Muscle layer of duodenum (tissue), 2 donors: Measurements from ENCODE around the gene LCA5.
A peak's percentile ranks its signal among the peaks of the same experiment; 100 is the strongest.
"Not testable (repeated sequence)": the region's sequence is repeated elsewhere in the genome, so short reads cannot be mapped to it uniquely, and the experiment has no call there.

Source experiments
- H3K27ac ChIP-seq: one replicate; pipeline ENCODE4 v1.7.0; 2013; ENCODE audit warnings: mild to moderate bottlenecking, low read length
- H3K27me3 ChIP-seq: one replicate; pipeline ENCODE4 v1.7.0; 2013; ENCODE audit warnings: low read depth, mild to moderate bottlenecking, control low read depth, low read length
- H3K36me3 ChIP-seq, 2 donors: one replicate each; pipeline ENCODE4 v1.7.0; 2013; ENCODE audit warnings: low read length in 2 of 2, control low read depth in 1 of 2, mild to moderate bottlenecking in 1 of 2; ENCODE audit not compliant: insufficient read depth in 2 of 2, control insufficient read depth in 1 of 2
- H3K4me1 ChIP-seq, 2 donors: one replicate each; pipeline ENCODE4 v1.7.0; 2013; ENCODE audit warnings: low read length in 2 of 2, mild to moderate bottlenecking in 2 of 2, control low read depth in 1 of 2, moderate library complexity in 1 of 2; ENCODE audit not compliant: insufficient read depth in 2 of 2, control insufficient read depth in 1 of 2
- H3K4me3 ChIP-seq, 2 donors: one replicate each; pipeline ENCODE4 v1.7.0; 2013; ENCODE audit warnings: low read length in 2 of 2, low read depth in 1 of 2, mild to moderate bottlenecking in 1 of 2
- H3K9me3 ChIP-seq, 2 donors: one replicate each; pipeline ENCODE4 v1.7.0; 2013; ENCODE audit warnings: low read length in 2 of 2, control low read depth in 1 of 2, mild to moderate bottlenecking in 1 of 2; ENCODE audit not compliant: control insufficient read depth in 1 of 2
- donor health status: healthy.

LCA5 gene

DNA sequence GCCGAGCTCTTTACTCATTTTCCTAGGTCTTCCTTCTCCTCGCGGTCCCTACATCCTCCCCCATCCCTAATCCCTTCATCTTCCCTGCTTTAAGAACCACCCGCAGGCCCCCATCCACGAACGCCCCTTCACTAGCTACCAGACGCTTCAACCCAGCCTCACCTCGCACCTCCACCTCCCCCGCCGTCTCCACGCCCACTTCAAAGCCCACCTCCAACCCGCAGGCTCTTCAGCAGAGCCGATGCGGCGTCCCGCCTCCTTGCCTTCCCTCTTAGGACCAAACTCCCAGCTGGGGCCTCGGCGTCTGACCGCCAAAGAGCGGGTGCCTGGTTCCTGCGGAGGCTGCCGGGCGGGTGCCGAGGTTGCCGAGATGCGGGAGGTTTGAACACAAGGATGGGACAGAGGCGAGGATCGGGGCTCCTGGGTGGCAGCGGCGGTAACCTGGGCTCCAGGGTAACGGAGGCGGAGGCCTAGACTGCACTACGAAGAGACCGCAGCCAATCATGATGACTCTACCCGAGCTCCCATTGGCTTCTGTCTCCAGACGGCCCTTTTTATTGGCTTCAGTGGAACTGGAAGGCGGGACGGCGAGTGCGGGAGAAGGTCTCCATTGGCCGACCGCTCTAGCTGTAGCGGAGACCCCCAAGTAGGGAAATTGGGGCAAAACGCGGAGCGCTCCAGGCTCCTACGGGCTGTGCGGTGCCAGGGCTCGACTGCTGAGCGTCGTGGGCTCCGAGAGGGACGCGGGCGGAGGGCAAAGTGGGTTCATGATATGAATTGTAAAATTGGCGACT, at the start of gene LCA5:
Gene LCA5 (minus strand): TSS at position 477 of the 794 bp plus-strand sequence. CDS start 18,536 bp downstream, outside the sequence.
- no peaks in the 10 kb centered on the region for H3K27me3 ChIP-seq
- peak within 1 kb of the TSS; percentile 91 to 96 for H3K4me3 ChIP-seq
- H3K9me3 ChIP-seq: no peaks in the 10 kb centered on the region
- H3K36me3 ChIP-seq: peaks cover 0 to 4% of the 10 kb centered on the region in 2 donors
- H3K4me1 ChIP-seq: no peaks in the 10 kb centered on the region
- peak within 1 kb of the TSS; percentile 90 for H3K27ac ChIP-seq

DNA sequence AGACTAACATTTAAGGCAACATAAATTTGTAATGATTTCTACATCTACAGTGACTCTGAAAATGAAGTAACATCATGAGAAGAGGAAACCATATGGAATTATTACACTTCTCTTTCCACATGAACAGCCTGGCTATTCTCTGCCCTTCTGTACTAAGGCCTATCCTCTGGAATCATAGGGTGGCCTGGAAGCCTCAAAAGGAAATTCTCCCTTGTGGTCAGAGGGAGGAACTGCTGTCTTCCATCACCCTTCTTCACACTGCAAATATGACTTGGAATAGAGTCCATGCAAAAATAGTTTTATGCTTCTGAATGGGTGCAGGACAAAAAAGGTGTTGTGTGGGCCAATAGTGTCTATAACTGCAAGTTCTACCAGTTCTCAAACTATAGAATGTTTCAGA, 49.3 kb upstream of the LCA5 start:
- H3K4me1 ChIP-seq: no peaks in the 10 kb centered on the region
- no peaks in the 10 kb centered on the region for H3K27me3 ChIP-seq
- H3K9me3 ChIP-seq: peaks cover 0 to 3% of the 10 kb centered on the region in 2 donors
- H3K36me3 ChIP-seq: no peaks in the 10 kb centered on the region
- no peak overlapping the region for H3K27ac ChIP-seq
- H3K4me3 ChIP-seq: no peak overlapping the region

DNA sequence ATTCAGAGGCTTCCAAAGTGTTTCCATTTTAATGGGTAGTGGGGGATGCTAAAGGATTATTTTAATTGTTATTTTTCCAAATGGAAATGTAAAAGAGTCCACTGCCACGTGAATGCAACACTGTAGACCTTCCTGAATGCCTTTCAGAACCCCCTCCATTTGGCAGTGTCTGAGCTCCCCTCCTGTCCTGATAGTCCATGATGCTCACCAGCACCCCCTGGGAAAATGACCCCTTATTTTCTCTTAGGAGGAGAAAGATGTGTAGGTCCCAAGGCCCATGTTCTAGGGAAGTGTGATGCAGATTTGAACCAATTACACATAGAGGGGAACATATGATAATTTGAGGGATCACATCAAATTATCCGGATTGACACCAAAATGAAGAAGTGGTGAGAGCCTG, 47.1 kb upstream of the LCA5 start:
- Histone ChIP-seq H3K27me3 (no peaks in the 10 kb centered on the region), H3K27ac (no peak overlapping the region), H3K4me3 (no peak overlapping the region)

DNA sequence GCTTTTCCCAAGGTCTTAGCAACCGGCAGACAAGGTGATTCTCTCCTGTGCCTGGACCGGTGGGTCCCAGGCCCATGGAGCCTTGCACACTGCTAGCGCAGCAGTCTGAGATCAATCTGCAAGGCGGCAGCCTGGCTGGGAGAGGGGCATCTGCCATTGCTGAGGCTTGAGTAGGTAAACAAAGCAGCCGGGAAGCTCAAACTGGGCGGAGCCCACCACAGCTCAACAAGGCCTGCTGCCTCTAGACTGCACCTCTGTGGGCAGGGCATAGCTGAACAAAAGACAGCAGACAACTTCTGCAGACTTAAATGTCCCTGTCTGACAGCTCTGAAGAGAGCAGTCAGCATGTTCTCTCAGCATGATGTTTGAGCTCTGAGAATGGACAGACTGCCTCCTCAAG, 40.7 kb upstream of the LCA5 start:
- H3K4me1 ChIP-seq, H3K27ac ChIP-seq: not testable (repeated sequence)

More for the DNA sequence above, 47.1 kb upstream of the LCA5 start:
- Histone ChIP-seq H3K4me1 (no peaks in the 10 kb centered on the region), H3K9me3 (peaks cover 0 to 3% of the 10 kb centered on the region in 2 donors), H3K36me3 (no peaks in the 10 kb centered on the region)

DNA sequence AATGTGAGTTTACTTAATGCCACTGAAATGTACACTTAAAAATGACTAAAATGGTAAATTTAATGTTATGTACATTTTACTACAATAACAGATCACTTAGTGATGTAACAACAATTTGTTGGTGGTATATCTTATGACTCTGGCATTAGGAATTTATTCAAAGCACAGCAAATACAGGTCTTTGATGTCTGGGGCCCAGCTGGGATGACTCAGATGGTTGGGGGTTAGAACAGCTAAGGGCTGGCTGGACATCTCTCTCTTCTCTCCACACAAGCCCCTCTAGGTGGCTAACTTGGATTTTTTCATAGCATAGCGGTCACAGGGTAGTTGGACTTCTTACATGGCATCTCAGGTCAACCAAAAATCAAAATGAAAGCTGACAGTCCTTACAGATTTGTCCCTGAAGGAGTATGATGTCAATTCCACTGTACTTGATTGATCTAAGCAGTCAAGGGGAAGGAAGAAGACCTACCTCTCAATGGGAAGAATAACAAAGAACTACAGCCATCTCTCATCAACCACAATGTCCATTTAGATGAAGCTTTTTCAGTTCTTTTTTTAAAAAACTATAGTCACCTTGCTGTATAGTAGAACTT, 37.5 kb upstream of the LCA5 start:
- H3K27me3 ChIP-seq: no peaks in the 10 kb centered on the region
- H3K4me3 ChIP-seq: no peak overlapping the region

More for the DNA sequence above, 40.7 kb upstream of the LCA5 start:
- not testable (repeated sequence) for H3K9me3 ChIP-seq, H3K27me3 ChIP-seq, H3K36me3 ChIP-seq, H3K4me3 ChIP-seq

DNA sequence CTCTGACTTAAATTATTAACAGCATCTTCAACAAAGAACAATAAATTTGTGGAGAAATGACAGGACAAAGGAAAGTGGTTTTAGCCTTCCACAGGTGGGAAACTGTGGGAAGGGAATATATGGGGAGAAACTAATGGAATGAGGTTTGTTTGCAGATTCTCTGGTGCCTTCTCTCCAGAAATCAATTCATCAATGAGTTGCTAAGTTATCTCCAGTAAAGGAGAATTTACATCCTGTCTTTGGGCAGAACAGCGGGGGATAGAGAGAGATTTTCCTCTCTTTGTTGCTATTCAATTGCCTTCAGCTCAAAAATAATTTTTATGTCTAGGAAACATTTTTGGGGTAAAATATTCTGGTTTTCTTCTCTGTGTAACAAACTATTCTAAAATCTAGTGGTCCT, 36.9 kb upstream of the LCA5 start:
- H3K4me1 ChIP-seq: peaks cover 0 to 3% of the 10 kb centered on the region in 2 donors
- no peaks in the 10 kb centered on the region for H3K36me3 ChIP-seq
- H3K27me3 ChIP-seq: no peaks in the 10 kb centered on the region
- no peaks in the 10 kb centered on the region for H3K9me3 ChIP-seq
- H3K4me3 ChIP-seq: no peak overlapping the region
- no peak overlapping the region for H3K27ac ChIP-seq

More for the DNA sequence above, 37.5 kb upstream of the LCA5 start:
- H3K4me1 ChIP-seq: peaks cover 0 to 3% of the 10 kb centered on the region in 2 donors
- H3K36me3 ChIP-seq: no peaks in the 10 kb centered on the region
- H3K27ac ChIP-seq: no peak overlapping the region
- no peaks in the 10 kb centered on the region for H3K9me3 ChIP-seq

DNA sequence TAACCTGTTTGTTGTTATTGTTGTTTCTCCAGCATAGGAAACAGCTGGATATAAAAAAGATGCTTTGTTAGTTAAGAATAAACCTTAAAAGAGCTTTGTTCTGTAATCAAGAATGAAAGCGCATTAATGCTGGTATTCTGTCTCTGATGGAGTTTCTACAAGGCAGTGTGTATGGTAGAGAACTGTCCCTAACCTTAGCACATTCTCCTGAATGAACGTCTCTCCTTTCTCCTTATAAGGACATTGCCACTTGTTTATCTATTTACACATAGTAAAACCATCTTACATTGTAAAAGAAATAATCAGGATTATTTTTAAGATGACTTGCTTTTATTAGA, 33.8 kb upstream of the LCA5 start:
- Histone ChIP-seq H3K4me3 (peak overlapping the region; percentile 54 to 55), H3K27me3 (no peaks in the 10 kb centered on the region), H3K9me3 (no peaks in the 10 kb centered on the region), H3K4me1 (peaks cover 0 to 3% of the 10 kb centered on the region in 2 donors), H3K27ac (peak overlapping the region; percentile 32), H3K36me3 (no peaks in the 10 kb centered on the region)

DNA sequence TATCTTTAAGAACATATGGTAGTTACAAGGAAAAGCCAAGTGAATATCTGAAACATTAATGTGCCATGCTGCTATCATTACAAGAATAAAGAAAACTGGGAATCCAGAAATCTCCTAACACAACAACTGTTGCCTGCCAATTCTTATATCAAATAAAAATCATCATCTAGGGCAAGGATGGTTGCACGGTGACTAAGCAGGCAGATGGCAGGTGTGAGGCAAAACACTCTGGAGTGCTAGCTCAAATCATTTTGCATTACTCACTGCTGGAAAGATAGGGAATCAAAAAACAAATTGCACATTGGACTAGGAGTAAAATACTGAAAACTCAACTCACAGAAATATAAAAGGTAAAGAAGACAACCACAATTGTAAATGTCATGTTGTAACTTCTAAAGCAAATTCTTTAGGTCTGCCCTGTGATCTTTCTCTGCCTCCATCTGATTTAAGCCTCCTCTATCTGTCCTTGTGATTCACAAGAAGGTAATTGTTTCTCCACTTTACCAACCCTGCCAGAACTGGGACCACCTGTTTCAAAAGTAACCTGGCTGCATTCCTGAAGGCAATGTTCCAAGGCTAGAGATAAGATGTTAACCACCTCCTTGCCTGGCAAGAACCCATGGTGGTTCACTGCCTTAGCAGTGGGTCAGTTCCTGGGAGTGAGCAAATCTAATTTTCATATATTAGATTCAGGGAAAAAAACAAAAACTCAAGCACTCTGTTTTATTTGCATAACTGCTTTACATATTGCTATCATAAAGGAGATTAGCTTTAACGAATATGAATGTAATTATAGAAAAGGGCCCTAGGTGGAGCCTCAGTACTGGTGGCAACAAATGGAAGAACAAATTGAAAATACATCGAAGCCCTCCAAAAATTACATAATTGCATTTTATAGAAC, 33.1 kb upstream of the LCA5 start:
- no peaks in the 10 kb centered on the region for H3K27me3 ChIP-seq
- H3K4me1 ChIP-seq: peaks cover 0 to 3% of the 10 kb centered on the region in 2 donors
- no peaks in the 10 kb centered on the region for H3K9me3 ChIP-seq
- H3K4me3 ChIP-seq: peak overlapping the region; percentile 54 to 55
- H3K36me3 ChIP-seq: no peaks in the 10 kb centered on the region
- peak overlapping the region; percentile 32 for H3K27ac ChIP-seq

DNA sequence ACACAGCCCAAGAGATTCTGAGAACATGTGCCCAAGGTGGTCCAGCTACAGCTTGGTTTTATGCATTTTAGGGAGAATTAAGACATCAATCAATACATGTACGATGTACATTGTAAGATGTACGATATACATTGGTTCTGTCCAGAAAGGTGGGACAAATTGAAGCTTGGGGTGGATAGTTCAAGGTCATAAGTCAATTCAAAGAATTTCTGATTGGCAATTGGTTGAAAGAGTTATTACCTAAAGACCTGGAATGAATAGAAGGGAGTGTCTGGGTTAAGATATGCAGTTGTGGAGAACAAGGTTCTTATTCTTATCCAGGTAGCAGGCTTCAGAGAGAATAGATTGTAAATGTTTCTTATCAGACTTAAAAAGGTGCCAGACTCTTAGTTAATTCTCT, 31.8 kb upstream of the LCA5 start:
- Histone ChIP-seq H3K27ac (peak overlapping the region; percentile 4), H3K9me3 (no peaks in the 10 kb centered on the region)

DNA sequence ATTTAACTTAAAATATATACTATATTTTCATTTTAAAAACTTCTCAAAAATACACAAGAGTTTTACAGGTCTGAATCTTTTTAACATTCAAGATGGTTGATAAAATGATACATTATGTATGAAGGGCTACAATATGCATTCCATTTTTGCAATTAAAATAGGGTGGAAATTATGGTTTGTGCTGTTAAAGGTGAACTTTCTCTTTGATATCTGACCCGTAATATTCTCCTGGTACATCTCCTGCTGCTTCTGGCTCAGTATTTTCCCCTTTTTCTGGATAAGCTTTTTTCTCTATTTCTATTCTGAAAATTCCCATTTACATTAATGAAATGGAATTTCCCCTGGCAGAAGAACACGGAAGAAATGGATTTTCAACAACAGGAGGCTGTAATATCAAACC, 27.4 kb upstream of the LCA5 start:
- H3K36me3 ChIP-seq: no peaks in the 10 kb centered on the region
- H3K9me3 ChIP-seq: no peaks in the 10 kb centered on the region
- no peaks in the 10 kb centered on the region for H3K4me1 ChIP-seq
- no peaks in the 10 kb centered on the region for H3K27me3 ChIP-seq
- H3K27ac ChIP-seq: no peak overlapping the region
- no peak overlapping the region for H3K4me3 ChIP-seq

More for the DNA sequence above, 31.8 kb upstream of the LCA5 start:
- Histone ChIP-seq H3K36me3 (no peaks in the 10 kb centered on the region), H3K27me3 (no peaks in the 10 kb centered on the region), H3K4me3 (no peak overlapping the region), H3K4me1 (peaks cover 0 to 3% of the 10 kb centered on the region in 2 donors)

DNA sequence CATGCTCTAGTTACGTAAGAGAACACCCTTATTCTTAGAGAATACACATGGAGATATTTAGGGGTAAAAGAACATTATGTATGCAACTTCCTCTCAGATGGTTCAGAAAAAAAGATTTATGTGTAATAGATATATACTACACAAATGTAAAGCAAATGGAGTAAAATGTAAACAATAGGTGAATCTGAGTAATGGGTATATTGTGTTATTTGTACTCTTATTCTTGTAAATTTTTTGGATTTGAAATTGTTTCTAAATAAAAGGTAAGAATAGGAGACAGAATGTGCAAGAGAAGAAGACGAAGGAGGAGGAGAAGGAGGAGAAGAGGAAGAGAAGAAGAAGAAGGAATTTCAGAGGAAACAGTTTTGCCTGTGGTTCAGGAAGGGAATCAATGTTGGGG, 22.5 kb upstream of the LCA5 start:
- Histone ChIP-seq H3K27me3 (no peaks in the 10 kb centered on the region), H3K27ac (no peak overlapping the region), H3K4me3 (no peak overlapping the region), H3K9me3 (no peaks in the 10 kb centered on the region), H3K36me3 (no peaks in the 10 kb centered on the region), H3K4me1 (no peaks in the 10 kb centered on the region)
